Neural progenitor cell (in vitro differentiated cells): ENCODE results near the gene PACC1. TPM values are rescaled to one million over a fixed set of nuclear protein-coding genes. Genes with fewer than 3 reads are reported as not detected.

ENCODE experiments used
- DNase-seq: peaks from one replicate; pipeline ENCODE4 v3.0.0-alpha.2; 2016; ENCODE audit warnings: low spot score
- H2AFZ ChIP-seq: fragments of 200-600 bp; sonication (generic); replicated peaks from 2 replicates; pipeline ENCODE4 v1.6.1; 2016; ENCODE audit warnings: antibody characterized with exemption
- H3F3A ChIP-seq: fragments of 200-600 bp; sonication (generic); 2 replicates; pipeline ENCODE4 v1.6.1; 2016; ENCODE audit warnings: antibody characterized with exemption, low read depth
- H3K27ac ChIP-seq: fragments of 200-600 bp; sonication (generic); 2 replicates; pipeline ENCODE4 v1.5.1; 2016; ENCODE audit warnings: mild to moderate bottlenecking
- H3K27me3 ChIP-seq: fragments of 200-600 bp; sonication (generic); 2 replicates; pipeline ENCODE4 v1.6.1; 2016; ENCODE audit warnings: mild to moderate bottlenecking, moderate library complexity
- H3K36me3 ChIP-seq: fragments of 200-600 bp; sonication (generic); 2 replicates; pipeline ENCODE4 v1.5.1; 2016
- H3K4me1 ChIP-seq: fragments of 200-600 bp; sonication (generic); 2 replicates; pipeline ENCODE4 v1.6.1; 2016; ENCODE audit warnings: mixed run types
- H3K4me2 ChIP-seq: fragments of 200-600 bp; sonication (generic); 2 replicates; pipeline ENCODE4 v1.6.1; 2016
- H3K4me3 ChIP-seq: fragments of 200-600 bp; sonication (generic); 2 replicates; pipeline ENCODE4 v1.5.1; 2016
- H3K79me2 ChIP-seq: fragments of 200-600 bp; sonication (generic); 2 replicates; pipeline ENCODE4 v1.6.1; 2016; ENCODE audit warnings: low read depth
- H3K9ac ChIP-seq: fragments of 200-600 bp; sonication (generic); 2 replicates; pipeline ENCODE4 v1.6.1; 2016
- H3K9me3 ChIP-seq: fragments of 200-600 bp; sonication (generic); 2 replicates; pipeline ENCODE4 v1.5.1; 2016; ENCODE audit warnings: low read depth
- H4K20me1 ChIP-seq: fragments of 200-600 bp; sonication (generic); 2 replicates; pipeline ENCODE4 v1.6.1; 2016; ENCODE audit warnings: low read depth
- H3K27ac Mint-ChIP-seq: 3 replicates; pipeline ENCODE4 v1.8.0; 2021; ENCODE audit warnings: mixed read lengths
- H3K27me3 Mint-ChIP-seq: 2 replicates; pipeline ENCODE4 v1.8.0; 2022; ENCODE audit warnings: low read depth, mild to moderate bottlenecking, inconsistent platforms, moderate library complexity, mixed read lengths; ENCODE audit not compliant: insufficient read depth
- H3K36me3 Mint-ChIP-seq: 3 replicates; pipeline ENCODE4 v1.8.0; 2021; ENCODE audit warnings: mixed read lengths
- H3K4me1 Mint-ChIP-seq: 3 replicates; pipeline ENCODE4 v1.8.0; 2021; ENCODE audit warnings: mixed read lengths
- H3K4me3 Mint-ChIP-seq: 3 replicates; pipeline ENCODE4 v1.8.0; 2021; ENCODE audit warnings: mild to moderate bottlenecking, moderate library complexity, mixed read lengths
- H3K9me3 Mint-ChIP-seq: 3 replicates; pipeline ENCODE4 v1.8.0; 2020; ENCODE audit warnings: mixed read lengths
- CTCF ChIP-seq: fragments of 200-600 bp; sonication (generic); IDR thresholded peaks from 2 replicates; pipeline ENCODE4 v1.5.1; 2017; ENCODE audit warnings: antibody characterized with exemption, mild to moderate bottlenecking
- EZH2 ChIP-seq: fragments of 200-600 bp; sonication (generic); IDR thresholded peaks from 2 replicates; pipeline ENCODE4 v1.6.1; 2017; ENCODE audit warnings: antibody characterized with exemption, mild to moderate bottlenecking, moderate library complexity
- EZH2phosphoT487 ChIP-seq: fragments of 200-600 bp; sonication (generic); IDR thresholded peaks from 2 replicates; pipeline ENCODE4 v1.6.1; 2017; ENCODE audit warnings: antibody characterized with exemption
- total RNA-seq: library from RNA; depleted of rRNA; stranded (reverse); fragments of >200 nt; gene quantifications from 2 replicates; pipeline ENCODE4 v1.2.3, GENCODE V29; 2015; ENCODE audit warnings: low replicate concordance

Gene PACC1
- total RNA-seq, 1 donor from 2014 or later: 21.1 TPM

DNA sequence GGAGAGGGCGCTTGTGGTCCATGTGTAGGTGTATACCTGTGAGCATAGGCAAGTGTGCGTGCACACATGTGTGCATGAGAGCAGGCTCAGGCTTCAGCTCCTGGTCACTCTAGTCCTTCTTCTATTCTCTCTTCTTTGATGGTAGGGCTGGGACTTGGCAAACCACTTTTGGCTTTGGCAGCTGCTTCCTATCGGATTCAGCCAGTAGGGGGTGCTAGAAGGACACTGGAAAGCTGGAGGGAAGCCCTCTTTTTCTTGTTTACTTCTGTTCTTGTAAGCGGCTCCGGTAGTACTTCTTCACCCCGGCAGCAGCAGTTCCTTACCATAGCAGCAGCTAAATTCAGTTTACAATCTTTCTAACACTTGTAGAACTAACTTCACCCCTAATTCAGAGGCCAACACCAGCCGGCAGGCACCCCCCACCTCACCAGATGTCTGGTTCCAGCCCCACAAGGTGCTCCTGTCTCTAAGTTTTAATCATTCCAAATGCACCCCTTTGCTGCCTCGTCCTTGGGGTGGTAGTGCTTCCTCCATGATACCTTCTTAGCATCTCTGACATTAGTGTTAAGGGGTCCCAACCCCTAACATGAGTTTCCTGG is 43.2 kb upstream of the PACC1 start:
- Histone ChIP-seq H3K27ac (no peak overlapping the region), H3K4me1 (peaks cover 7% of the 10 kb centered on the region), H3K27me3 (no peaks in the 10 kb centered on the region), H3K4me3 (no peak overlapping the region), H3K9ac (no peak overlapping the region), H3K36me3 (no peaks in the 10 kb centered on the region), H4K20me1 (no peaks in the 10 kb centered on the region), H2AFZ (no peak overlapping the region), H3K4me2 (no peak overlapping the region), H3K79me2 (no peaks in the 10 kb centered on the region), H3F3A (no peaks in the 10 kb centered on the region), H3K9me3 (no peaks in the 10 kb centered on the region)
- Mint-ChIP-seq H3K4me3 (no peak overlapping the region), H3K36me3 (no peaks in the 10 kb centered on the region), H3K9me3 (peaks cover 2% of the 10 kb centered on the region), H3K27ac (no peak overlapping the region), H3K27me3 (peaks cover 8% of the 10 kb centered on the region), H3K4me1 (peaks cover 31% of the 10 kb centered on the region)
- peak; percentile 83 for TF ChIP-seq CTCF
- TF ChIP-seq EZH2phosphoT487: no peak
- DNase-seq: peak; percentile 78

- no peaks in the 10 kb centered on the region for H4K20me1 ChIP-seq
- no peaks in the 10 kb centered on the region for H3K27me3 ChIP-seq
- no peaks in the 10 kb centered on the region for H3K36me3 Mint-ChIP-seq
- TF ChIP-seq CTCF: peak; percentile 97
- TF ChIP-seq EZH2phosphoT487: no peak
- peak overlapping the region; percentile 75 for H2AFZ ChIP-seq
- peak; percentile 83 for DNase-seq
- H3K36me3 ChIP-seq: no peaks in the 10 kb centered on the region
- H3K27me3 Mint-ChIP-seq: peaks cover 8% of the 10 kb centered on the region
- H3K27ac Mint-ChIP-seq: no peak overlapping the region
- H3K4me3 Mint-ChIP-seq: no peak overlapping the region
- peaks cover 2% of the 10 kb centered on the region for H3K9me3 Mint-ChIP-seq
- peaks cover 2% of the 10 kb centered on the region for H3K4me1 ChIP-seq
- H3K9me3 ChIP-seq: no peaks in the 10 kb centered on the region
- H3K4me3 ChIP-seq: no peak overlapping the region
- no peak overlapping the region for H3K9ac ChIP-seq
- H3K4me2 ChIP-seq: no peak overlapping the region
- H3K27ac ChIP-seq: no peak overlapping the region
- no peaks in the 10 kb centered on the region for H3F3A ChIP-seq
- H3K4me1 Mint-ChIP-seq: peaks cover 37% of the 10 kb centered on the region
- no peaks in the 10 kb centered on the region for H3K79me2 ChIP-seq
Measured at GRCh38 chr1:212455803-212456528, 41.3 kb upstream of the PACC1 start.

DNA sequence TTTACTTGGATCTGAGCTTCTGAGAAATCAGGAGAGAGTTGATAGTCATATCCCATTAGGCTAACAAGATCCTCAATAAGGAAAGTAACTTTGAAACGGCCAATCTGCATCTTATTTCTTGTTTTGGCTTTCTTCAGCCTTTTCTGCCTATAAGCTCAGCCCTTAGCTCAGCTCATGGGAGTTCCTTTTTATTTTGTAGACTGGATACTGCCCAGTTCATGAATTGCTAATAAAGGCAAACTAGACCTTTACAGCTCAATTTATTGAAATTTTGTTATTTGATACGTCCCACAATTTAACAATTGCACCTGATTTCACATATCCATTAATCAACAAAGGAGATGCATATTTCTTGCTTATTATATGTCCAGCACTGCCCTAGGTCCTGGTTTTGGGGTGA is 40.7 kb upstream of the PACC1 start:
- Mint-ChIP-seq H3K9me3 (peaks cover 2% of the 10 kb centered on the region), H3K27me3 (peaks cover 8% of the 10 kb centered on the region), H3K4me1 (peaks cover 42% of the 10 kb centered on the region), H3K4me3 (no peak overlapping the region), H3K36me3 (no peaks in the 10 kb centered on the region), H3K27ac (no peak overlapping the region)
- Histone ChIP-seq H3K27ac (no peak overlapping the region), H3K36me3 (no peaks in the 10 kb centered on the region), H3K9ac (no peak overlapping the region), H2AFZ (peak overlapping the region; percentile 75), H3K4me2 (no peak overlapping the region), H4K20me1 (no peaks in the 10 kb centered on the region), H3K4me1 (peaks cover 7% of the 10 kb centered on the region), H3K27me3 (no peaks in the 10 kb centered on the region), H3K79me2 (no peaks in the 10 kb centered on the region), H3K4me3 (no peak overlapping the region), H3K9me3 (no peaks in the 10 kb centered on the region), H3F3A (peaks cover 5% of the 10 kb centered on the region)
- DNase-seq: no peak
- no peak for TF ChIP-seq EZH2
- TF ChIP-seq CTCF: no peak
- TF ChIP-seq EZH2phosphoT487: no peak
